ENCODE data around the gene GANC.
A peak's percentile ranks its signal among the peaks of the same experiment; 100 is the strongest.

GANC gene

GRCh38 chr15:42375941-42376340 lies 102.9 kb downstream of the GANC start:
- DNase-seq (ENCODE audit: low read depth, low spot score), result no peak

GRCh38 chr15:42378011-42378410 lies 105.0 kb downstream of the GANC start:
- no peak for DNase-seq (ENCODE audit: low read depth, low spot score)

DNA sequence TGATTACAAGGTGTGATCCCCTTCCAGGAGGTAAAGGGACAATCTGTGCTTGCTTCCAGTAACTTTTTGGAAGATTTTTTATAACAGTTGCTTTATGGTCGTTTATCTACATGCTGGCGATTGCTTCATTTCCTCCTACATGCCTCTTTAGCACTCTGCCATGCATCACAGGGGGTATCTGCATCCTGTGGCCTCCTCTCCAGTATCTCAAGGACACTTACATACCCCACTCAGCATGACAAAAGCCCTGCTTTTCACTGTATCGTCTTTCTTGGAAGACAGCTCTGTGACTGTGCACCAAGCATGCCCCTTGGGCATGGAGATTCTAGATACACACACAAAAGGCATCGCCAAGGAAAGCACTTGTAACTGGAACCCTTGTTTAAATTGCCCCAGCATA lies 111.6 kb downstream of the GANC start:
- DNase-seq (ENCODE audit: low read depth, low spot score), result no peak

DNA sequence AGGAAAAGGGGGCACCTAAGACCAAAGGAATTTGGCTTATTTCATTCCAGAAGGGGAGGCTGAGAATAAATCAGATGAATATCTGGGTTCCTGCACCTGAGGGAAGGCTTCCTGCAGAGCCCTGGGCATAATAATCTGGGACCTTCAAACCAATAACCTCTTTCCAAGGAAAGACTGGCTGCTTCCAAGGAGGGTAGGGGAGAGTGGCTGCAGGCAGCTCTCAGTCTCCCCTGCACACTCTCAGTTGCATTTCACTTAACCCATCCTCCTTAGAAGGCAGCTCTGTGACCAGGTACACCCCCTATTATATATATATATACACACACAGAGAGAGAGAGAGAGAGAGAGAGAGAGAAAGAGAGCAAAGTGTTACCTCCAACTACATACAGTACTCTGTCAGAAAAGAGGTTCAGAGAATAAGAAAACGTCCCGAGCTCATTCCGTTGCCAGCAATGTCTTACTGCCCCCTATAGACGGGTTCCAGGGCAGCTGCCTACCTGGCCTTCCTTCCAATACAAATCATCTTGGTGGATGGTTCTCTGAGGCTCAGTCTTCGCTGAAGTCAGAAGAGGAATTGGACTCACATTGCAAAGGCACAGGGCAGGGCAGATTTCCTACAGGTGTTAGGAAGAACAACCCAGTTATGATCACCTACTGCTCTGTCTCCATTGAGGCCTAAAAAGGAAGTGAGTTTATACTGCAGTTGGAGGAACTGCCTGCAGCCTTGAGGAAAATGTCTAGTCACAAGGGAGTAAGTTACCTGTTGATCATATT lies 112.4 kb downstream of the GANC start:
- peak; percentile 55 for DNase-seq (ENCODE audit: low read depth, low spot score)

DNA sequence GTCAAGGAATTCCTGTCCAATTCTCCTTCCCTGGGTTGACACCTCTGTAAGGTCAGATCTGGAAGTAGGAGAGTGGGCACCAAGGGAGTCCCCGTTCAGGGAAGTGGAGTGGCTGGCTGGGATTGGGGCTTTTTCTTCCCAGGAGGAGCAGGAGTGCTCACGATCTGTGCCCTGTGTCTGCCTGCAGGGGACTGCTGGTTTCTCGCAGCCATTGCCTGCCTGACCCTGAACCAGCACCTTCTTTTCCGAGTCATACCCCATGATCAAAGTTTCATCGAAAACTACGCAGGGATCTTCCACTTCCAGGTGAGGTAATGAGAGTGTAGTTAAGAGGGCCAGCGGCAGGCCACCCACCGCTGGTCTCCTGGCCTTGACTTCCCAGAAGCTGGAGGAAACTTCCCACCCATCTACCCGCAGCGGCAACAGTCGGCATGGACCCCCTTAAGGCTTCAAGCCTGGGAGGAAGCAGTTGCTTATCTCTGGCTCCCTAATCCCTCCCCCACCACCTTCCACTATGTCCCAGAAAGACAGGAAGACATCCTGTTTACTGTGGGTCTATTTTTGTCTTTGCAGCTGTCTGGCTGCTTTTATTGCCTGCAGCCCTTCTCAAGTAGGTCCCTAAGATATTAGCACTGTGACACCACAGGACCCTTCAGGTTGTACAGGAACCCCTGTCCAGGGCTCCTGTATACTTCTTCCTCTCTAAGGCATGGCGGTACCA lies 113.1 kb downstream of the GANC start:
- no peak for DNase-seq (ENCODE audit: low read depth, low spot score)

- no peak for DNase-seq (ENCODE audit: low read depth, low spot score)
These were observed 114.6 kb downstream of the GANC start for GRCh38 chr15:42387603-42388002.

GRCh38 chr15:42392309-42393024 lies 119.5 kb downstream of the GANC start:
- no peak for DNase-seq (ENCODE audit: low read depth, low spot score)

GRCh38 chr15:42394106-42394505 lies 121.1 kb downstream of the GANC start:
- DNase-seq (ENCODE audit: low read depth, low spot score), result no peak

DNA sequence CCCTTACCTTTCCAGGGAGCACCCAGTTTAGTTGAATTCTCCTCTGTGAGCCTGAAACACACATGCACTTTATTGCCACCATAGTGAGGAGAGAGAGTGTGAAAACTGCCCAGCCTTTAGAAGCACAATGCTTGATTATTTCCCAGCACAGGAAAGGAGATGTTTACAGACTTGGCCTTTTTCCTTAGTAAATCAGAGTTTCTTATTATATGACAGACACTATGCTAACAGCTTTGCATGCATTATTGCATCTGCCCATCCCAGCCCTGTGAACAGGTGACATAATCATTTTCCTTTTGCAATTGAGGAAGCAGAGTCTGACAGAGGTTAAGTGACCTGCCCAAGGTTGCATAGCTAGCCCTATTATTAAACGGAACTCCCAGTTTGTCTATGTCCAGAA lies 122.8 kb downstream of the GANC start:
- DNase-seq (ENCODE audit: low read depth, low spot score), result no peak

GRCh38 chr15:42401544-42402454 lies 128.8 kb downstream of the GANC start:
- DNase-seq (ENCODE audit: low read depth, low spot score), result no peak

DNA sequence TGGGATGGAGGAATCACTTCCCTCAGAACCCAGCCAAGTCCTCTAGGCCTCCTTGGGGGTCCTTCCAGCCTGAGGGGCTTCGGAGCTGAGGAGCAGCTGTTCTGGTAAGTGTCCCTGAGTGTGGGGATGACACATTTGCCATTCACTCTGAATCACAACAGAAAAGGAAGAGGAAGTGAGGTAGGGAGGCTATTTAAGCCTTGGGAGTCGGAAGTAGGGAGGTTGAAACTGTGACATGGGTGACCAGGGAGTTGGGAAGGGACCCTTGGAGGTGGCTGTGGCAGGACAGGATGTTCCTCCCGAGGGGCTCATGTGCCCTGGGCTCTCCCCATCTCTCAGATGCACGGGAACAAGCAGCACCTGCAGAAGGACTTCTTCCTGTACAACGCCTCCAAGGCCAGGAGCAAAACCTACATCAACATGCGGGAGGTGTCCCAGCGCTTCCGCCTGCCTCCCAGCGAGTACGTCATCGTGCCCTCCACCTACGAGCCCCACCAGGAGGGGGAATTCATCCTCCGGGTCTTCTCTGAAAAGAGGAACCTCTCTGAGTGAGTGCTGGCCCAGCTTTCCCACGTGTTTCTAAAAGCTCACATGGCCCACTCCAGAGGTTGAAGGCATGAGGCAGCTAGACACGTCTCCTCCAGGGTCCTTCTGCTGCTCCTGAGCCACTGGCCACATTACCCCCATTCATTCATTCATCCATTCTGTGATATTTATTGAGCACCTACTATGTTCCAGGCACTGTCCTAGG lies 129.6 kb downstream of the GANC start:
- DNase-seq (ENCODE audit: low read depth, low spot score), result no peak

DNA sequence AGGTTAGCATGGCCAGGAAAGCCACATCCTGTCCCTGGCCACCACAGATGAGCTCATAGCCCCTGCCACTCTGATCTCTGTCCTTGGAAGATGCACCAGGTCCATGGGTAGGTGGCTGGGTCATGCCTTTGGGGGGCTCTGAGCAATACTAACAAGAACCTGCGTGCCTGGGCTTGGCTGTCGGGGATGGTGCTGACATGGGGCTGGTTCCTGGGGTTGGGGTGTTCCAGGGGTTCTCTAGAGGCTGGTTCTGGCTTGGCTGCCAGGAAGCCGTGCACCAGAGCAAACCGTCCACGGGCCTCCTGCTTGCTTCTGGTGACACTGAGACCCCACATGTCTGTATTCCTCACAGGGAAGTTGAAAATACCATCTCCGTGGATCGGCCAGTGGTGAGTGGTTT lies 130.4 kb downstream of the GANC start:
- DNase-seq (ENCODE audit: low read depth, low spot score), result no peak

DNA sequence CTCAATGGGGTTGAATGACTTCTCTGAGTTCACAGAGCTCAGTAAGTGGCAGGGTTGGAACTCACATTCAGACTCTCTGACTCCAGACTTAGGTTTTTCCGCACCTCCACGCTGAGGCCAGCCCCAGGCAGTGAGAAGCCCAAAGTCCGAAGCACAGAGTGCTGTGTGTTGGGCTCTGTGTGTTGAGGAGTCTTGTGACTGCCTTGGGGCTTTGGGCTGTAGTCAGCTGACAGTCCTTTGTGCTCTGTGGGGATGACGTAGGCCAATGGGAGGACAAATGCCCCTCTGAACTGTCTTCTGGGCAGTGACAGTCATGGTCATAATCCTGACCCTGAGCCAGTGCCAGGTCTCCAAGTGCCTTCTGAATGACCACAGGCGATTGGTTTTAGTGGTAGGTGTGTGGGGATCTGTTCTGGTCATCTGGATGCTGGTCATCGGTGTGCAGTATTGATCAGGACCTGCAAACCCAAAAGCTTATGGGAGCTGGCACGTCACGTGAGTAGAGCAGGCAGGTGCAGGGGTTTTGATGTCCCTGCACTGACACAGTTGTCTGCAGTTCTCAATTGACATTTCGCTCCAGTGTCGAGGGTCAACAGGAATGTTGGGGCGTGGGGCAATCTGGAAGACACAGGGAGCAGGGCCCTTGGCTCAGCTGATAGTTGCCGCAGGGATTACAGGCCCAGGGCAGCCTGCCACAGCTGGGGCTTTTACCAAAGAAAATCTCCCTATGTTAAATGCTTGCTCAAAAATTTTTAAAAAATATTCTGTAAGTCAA lies 131.6 kb downstream of the GANC start:
- no peak for DNase-seq (ENCODE audit: low read depth, low spot score)

DNA sequence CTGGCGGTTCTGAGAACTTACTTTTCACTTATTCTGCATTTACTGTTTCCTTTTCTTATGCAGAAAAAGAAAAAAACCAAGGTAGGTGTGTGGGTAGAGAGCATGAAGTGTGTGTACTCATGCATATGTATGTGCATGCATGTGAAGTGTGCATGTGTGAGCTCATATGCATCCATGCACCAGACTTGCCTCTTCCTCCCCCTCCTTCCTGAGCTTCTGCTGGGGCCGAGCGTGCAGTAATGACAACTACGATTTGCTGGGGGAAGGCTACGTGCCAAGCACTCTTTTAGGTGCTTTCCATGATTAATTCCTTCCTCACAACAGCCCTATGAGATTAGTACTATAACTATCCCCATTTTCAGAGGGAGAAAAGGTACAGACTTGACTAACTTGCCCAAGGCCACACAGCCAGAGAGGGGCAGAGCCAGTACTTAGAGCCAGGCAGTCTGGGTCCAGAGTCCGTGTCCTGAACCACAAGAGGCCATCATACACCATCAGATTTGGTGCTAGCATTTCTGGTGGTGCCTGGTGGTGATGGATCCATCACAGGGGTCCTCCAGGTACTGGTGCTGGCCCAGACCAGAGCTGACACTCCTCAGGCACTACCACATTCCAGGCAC lies 133.0 kb downstream of the GANC start:
- no peak for DNase-seq (ENCODE audit: low read depth, low spot score)

All from astrocyte of the hippocampus (primary cell).